Neural crest cell (in vitro differentiated cells): ENCODE data around the gene HIPK3. TPM values are rescaled to one million over a fixed set of nuclear protein-coding genes. Genes with fewer than 3 reads are reported as not detected.
"Not testable (repeated sequence)": the region's sequence is repeated elsewhere in the genome, so short reads cannot be mapped to it uniquely, and the experiment has no call there.

ENCODE experiments used
- DNase-seq: peaks from one replicate; pipeline ENCODE4 v3.0.0; 2021; ENCODE audit warnings: low read depth, mixed read lengths, low spot score
- H3K27ac Mint-ChIP-seq: one replicate; pipeline ENCODE4 v1.8.0; 2021; ENCODE audit warnings: mild to moderate bottlenecking, mixed read lengths; ENCODE audit not compliant: unreplicated experiment
- H3K27me3 Mint-ChIP-seq: 2 replicates; pipeline ENCODE4 v1.8.0; 2021; ENCODE audit warnings: low read depth, mild to moderate bottlenecking, mixed read lengths
- H3K36me3 Mint-ChIP-seq: 2 replicates; pipeline ENCODE4 v1.8.0; 2021; ENCODE audit warnings: low read depth, mild to moderate bottlenecking, mixed read lengths
- H3K4me1 Mint-ChIP-seq: 2 replicates; pipeline ENCODE4 v1.8.0; 2021; ENCODE audit warnings: mixed read lengths
- H3K4me3 Mint-ChIP-seq: one replicate; pipeline ENCODE4 v1.8.0; 2021; ENCODE audit warnings: mild to moderate bottlenecking, mixed read lengths
- H3K9me3 Mint-ChIP-seq: 2 replicates; pipeline ENCODE4 v1.8.0; 2021; ENCODE audit warnings: mixed read lengths
- total RNA-seq: library from RNA; stranded (reverse); gene quantifications from 2 replicates; pipeline ENCODE4 v1.2.1, GENCODE V29; 2021
- TF ChIP-seq, protein P1 (sequence below): fragments of 200-600 bp; sonication (generic); conservative IDR thresholded peaks from 2 replicates; pipeline ENCODE4 v1.5.0; 2021; ENCODE audit warnings: antibody characterized with exemption, mild to moderate bottlenecking

HIPK3 gene
- total RNA-seq, 1 donor from 2014 or later = 33.8 TPM

DNA sequence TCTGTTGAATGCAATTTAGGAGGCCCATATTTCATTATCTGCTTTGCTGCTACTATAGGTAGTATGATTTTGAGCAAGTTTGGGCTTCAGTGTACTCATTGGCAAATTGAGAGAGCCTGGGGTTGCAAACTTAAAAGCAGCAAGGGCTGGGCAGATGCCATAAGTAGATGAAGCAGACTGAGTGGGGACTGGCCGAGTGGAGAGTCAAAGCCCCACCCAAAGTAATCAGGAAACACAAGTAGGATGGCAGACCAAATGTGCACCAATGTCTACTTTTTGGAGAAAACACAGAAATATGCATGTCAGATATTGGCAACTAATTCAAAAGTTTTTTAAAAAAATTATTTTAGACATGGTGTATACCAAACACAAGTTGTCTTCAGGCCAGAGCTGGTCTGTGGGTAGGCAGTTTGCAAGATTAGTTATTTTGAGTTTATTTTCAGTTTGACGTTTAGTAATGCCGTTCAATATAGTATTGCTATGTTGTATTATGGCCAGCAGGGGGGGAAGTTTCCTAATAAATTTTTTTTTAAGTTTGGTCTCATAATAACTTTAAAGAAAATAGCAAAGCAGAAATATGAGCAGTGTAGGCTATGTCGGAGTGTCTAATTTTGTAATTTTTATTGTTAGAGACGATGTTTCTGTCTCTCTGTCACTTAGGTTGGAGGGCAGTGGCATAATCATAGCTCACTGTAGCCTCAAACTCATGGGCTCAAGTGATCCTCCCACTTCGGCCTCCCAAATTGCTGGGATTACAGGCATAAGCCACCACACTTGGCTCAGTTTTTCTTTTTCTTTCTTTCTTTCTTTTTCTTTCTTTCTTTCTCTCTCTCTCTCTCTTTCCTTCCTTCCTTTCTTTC lies 105.1 kb downstream of the HIPK3 start:
- H3K4me1 Mint-ChIP-seq = no peaks in the 10 kb centered on the region
- no peak for DNase-seq

DNA sequence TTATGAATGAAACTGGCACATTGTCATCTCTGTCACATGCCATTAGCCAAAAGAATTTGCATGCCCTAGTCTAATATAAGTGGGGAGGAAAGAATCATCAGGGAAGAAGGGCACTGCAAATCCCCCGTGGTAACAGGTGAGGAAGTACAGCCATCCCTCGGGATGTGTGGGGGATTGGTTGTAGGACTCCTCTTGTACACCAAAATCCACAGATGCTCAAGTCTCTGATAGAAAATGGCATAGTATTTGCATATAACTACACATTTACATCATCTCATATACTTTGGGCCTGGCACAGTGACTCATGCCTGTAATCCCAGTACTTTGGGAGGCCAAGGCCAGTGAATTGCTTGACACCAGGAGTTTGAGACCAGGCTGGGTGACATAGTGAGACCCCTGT lies 109.7 kb downstream of the HIPK3 start:
- Mint-ChIP-seq H3K9me3 (no peaks in the 10 kb centered on the region), H3K27me3 (peaks cover 14% of the 10 kb centered on the region), H3K36me3 (no peaks in the 10 kb centered on the region), H3K27ac (no peak overlapping the region), H3K4me3 (no peak overlapping the region), H3K4me1 (no peaks in the 10 kb centered on the region)
- TF ChIP-seq, protein P1, sequence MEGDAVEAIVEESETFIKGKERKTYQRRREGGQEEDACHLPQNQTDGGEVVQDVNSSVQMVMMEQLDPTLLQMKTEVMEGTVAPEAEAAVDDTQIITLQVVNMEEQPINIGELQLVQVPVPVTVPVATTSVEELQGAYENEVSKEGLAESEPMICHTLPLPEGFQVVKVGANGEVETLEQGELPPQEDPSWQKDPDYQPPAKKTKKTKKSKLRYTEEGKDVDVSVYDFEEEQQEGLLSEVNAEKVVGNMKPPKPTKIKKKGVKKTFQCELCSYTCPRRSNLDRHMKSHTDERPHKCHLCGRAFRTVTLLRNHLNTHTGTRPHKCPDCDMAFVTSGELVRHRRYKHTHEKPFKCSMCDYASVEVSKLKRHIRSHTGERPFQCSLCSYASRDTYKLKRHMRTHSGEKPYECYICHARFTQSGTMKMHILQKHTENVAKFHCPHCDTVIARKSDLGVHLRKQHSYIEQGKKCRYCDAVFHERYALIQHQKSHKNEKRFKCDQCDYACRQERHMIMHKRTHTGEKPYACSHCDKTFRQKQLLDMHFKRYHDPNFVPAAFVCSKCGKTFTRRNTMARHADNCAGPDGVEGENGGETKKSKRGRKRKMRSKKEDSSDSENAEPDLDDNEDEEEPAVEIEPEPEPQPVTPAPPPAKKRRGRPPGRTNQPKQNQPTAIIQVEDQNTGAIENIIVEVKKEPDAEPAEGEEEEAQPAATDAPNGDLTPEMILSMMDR = no peak
- DNase-seq = no peak

More for the DNA sequence above, 105.1 kb downstream of the HIPK3 start:
- H3K27me3 Mint-ChIP-seq = peaks cover 14% of the 10 kb centered on the region
- H3K9me3 Mint-ChIP-seq = no peaks in the 10 kb centered on the region
- H3K27ac Mint-ChIP-seq = no peak overlapping the region
- no peaks in the 10 kb centered on the region for H3K36me3 Mint-ChIP-seq
- TF ChIP-seq, protein P1 = peak; percentile 86
- no peak overlapping the region for H3K4me3 Mint-ChIP-seq

DNA sequence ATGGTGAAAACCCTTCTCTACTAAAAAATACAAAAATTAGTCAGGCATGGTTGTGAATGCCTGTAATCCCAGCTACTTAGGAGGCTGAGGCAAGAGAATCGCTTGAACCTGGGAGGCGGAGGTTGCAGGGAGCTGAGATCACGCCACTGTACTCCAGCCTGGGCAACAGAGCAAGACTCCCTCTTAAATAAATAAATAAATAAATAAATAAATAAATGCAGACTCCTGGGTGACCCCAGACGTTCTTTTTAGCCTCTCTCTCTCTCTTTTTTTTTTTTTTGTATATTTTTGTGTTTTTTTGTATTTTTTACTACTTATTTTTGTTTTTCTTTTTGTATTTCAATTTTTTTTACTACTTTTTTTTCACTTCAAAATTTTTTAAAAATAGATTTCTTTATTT lies 111.3 kb downstream of the HIPK3 start:
- H3K27ac Mint-ChIP-seq, H3K4me1 Mint-ChIP-seq, DNase-seq, H3K9me3 Mint-ChIP-seq, H3K4me3 Mint-ChIP-seq, H3K36me3 Mint-ChIP-seq: not testable (repeated sequence)
- peaks cover 25% of the 10 kb centered on the region for H3K27me3 Mint-ChIP-seq

GRCh38 chr11:33368931-33369330 lies 111.8 kb downstream of the HIPK3 start:
- Mint-ChIP-seq H3K4me3 (no peak overlapping the region), H3K9me3 (no peaks in the 10 kb centered on the region), H3K27ac (no peak overlapping the region), H3K4me1 (no peaks in the 10 kb centered on the region), H3K36me3 (no peaks in the 10 kb centered on the region), H3K27me3 (peaks cover 25% of the 10 kb centered on the region)
- no peak for DNase-seq
- TF ChIP-seq, protein P1 = no peak

GRCh38 chr11:33373636-33374035 lies 116.5 kb downstream of the HIPK3 start:
- no peaks in the 10 kb centered on the region for H3K9me3 Mint-ChIP-seq
- H3K4me3 Mint-ChIP-seq = no peak overlapping the region
- DNase-seq = no peak
- TF ChIP-seq, protein P1 = no peak
- H3K4me1 Mint-ChIP-seq = peaks cover 22% of the 10 kb centered on the region
- no peak overlapping the region for H3K27ac Mint-ChIP-seq
- peaks cover 44% of the 10 kb centered on the region for H3K27me3 Mint-ChIP-seq
- H3K36me3 Mint-ChIP-seq = no peaks in the 10 kb centered on the region

DNA sequence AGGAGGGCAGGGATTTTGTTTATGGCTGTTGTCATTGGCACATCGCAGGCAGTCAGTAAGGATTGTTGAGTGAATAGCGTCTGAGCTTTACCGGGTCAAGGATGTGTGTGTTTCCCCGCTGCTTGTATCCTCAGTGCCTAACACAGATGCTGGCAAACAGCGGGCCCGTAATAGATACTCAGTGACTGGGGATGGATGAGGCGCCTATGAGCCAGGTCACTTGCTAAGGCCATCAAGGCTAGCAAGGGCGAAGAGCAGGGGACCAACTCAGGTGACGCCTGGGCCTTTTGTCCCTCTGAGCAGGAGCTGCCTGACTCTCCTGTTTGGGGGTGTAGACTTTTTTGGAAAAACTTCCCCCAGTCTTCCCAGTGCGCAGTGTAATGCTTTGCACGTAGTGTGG lies 118.1 kb downstream of the HIPK3 start:
- H3K27me3 Mint-ChIP-seq = peaks cover 55% of the 10 kb centered on the region
- TF ChIP-seq, protein P1 = no peak
- peak overlapping the region; percentile 88 for H3K4me3 Mint-ChIP-seq
- peaks cover 23% of the 10 kb centered on the region for H3K4me1 Mint-ChIP-seq
- no peaks in the 10 kb centered on the region for H3K9me3 Mint-ChIP-seq
- no peak for DNase-seq
- H3K36me3 Mint-ChIP-seq = no peaks in the 10 kb centered on the region
- H3K27ac Mint-ChIP-seq = peak overlapping the region; percentile 8
